ENCODE measurements around the gene RABGAP1L. TPM values are rescaled to one million over a fixed set of nuclear protein-coding genes. Genes with fewer than 3 reads are reported as not detected.
"Not testable (repeated sequence)": the region's sequence is repeated elsewhere in the genome, so short reads cannot be mapped to it uniquely, and the experiment has no call there.

The RABGAP1L gene
- total and polyA plus RNA-seq, 2 experiments from 2014 or later: 9.2 to 21.4 TPM

DNA sequence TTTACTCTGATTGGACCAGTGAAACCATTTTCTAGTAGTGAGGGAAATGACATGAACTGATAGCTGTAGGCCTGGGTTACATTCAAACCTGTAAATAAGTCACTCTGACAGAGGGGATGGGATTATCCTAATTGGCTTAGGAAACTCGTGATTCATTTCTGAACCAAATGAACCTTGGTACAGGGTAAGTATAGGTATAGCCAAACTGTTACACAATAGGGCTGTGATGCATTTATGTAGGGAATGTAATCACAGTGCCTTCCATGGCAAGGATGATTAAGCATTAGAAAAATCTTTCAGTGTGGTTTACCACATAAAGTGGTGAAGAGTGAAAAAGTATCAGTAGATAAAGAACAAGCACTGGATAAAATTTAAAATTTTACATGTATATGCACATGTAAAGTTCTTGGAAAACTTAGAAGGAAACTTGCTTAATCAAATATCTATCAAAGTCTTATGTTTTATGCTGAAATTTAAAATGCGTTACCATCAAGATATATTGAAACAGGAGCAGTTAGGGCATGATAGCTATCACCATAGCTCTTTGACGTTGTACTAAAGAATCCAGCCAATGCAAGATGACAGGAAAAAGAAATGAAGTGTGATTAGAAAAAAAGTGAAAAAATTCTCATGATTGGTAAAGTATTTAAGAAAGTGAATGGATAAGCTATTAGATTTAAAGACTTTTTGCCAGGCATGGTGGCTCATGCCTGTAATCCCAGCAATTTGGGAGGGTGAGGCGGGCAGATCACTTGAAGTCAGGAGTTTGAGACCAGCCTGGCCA, 63.0 kb downstream of the RABGAP1L start:
- Histone ChIP-seq H3K27me3 (no peaks in the 10 kb centered on the region), H3K4me1 (ENCODE audit: low read depth) (peaks cover 3% of the 10 kb centered on the region), H3K36me3 (no peaks in the 10 kb centered on the region), H3K4me3 (no peak overlapping the region), H3K9me3 (ENCODE audit: low read depth) (no peaks in the 10 kb centered on the region), H3K27ac (no peak overlapping the region)
- TF ChIP-seq, protein P1, sequence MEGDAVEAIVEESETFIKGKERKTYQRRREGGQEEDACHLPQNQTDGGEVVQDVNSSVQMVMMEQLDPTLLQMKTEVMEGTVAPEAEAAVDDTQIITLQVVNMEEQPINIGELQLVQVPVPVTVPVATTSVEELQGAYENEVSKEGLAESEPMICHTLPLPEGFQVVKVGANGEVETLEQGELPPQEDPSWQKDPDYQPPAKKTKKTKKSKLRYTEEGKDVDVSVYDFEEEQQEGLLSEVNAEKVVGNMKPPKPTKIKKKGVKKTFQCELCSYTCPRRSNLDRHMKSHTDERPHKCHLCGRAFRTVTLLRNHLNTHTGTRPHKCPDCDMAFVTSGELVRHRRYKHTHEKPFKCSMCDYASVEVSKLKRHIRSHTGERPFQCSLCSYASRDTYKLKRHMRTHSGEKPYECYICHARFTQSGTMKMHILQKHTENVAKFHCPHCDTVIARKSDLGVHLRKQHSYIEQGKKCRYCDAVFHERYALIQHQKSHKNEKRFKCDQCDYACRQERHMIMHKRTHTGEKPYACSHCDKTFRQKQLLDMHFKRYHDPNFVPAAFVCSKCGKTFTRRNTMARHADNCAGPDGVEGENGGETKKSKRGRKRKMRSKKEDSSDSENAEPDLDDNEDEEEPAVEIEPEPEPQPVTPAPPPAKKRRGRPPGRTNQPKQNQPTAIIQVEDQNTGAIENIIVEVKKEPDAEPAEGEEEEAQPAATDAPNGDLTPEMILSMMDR (IDR thresholded peaks at IDR 0.05; ENCODE audit: low read depth, low read length): no peak
- peak in 1 of 2 donors; percentile 81 for DNase-seq (ENCODE audit: low read depth in 1 of 2, low spot score in 1 of 2)

DNA sequence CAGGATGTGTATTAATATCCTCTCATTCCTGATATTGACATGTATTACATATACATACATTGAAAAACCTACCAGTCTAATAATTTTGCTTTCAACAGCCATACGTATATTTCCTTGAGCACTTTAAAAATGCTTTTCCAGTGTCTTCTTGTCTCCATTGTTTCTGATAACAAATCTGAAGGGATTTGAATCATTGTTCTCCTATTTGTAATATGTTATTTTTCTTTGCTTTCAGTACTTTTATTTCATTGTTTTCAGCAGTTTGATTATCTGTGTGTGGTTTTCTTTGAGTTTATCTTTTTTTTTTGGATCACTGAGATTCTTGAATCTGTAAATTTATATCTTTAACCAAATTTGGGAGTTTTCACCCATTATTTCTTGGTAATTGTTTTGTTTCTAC, 65.3 kb downstream of the RABGAP1L start:
- no peak for DNase-seq (ENCODE audit: low read depth in 1 of 2, low spot score in 1 of 2)
- Histone ChIP-seq H3K36me3 (no peaks in the 10 kb centered on the region), H3K4me3 (no peak overlapping the region), H3K27me3 (no peaks in the 10 kb centered on the region), H3K4me1 (ENCODE audit: low read depth) (no peaks in the 10 kb centered on the region), H3K9me3 (ENCODE audit: low read depth) (no peaks in the 10 kb centered on the region), H3K27ac (no peak overlapping the region)
- TF ChIP-seq, protein P1 (IDR thresholded peaks at IDR 0.05; ENCODE audit: low read depth, low read length): no peak

DNA sequence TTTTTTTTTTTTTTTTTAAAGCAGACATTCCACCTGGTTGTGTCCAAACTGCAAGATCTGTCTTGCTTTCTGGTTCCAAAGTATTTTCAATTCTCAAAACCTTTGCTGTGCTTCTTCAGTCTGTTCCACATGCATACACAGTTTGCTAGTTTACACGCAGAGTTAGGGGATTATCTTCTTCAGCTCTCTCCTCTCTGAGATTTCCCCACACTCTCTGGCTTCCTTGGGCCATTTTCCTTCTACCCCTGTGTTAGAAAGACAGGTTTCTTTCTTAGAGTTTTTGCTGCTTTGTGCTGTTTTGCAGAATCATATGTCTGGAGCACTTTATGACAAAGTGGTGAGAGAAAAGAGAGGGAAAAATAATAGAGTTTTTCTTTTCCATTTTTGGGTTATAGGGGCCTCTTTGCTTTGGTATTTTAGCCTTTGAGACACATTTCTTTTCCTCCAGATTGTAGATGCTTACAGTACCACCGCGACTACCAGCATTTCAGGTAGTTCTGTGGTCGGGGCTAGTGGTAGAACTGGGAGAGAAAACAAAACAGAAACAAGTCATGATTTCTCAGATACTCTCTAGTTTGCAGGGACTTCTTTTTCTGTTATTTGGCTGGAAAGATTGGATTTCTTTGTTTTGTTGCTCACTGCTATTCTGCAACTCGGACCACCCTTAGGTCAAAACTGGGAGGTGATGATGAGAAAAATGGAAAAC, 66.3 kb downstream of the RABGAP1L start:
- no peaks in the 10 kb centered on the region for H3K36me3 ChIP-seq
- H3K9me3 ChIP-seq (ENCODE audit: low read depth): no peaks in the 10 kb centered on the region
- no peaks in the 10 kb centered on the region for H3K4me1 ChIP-seq (ENCODE audit: low read depth)
- no peak overlapping the region for H3K4me3 ChIP-seq
- no peaks in the 10 kb centered on the region for H3K27me3 ChIP-seq
- TF ChIP-seq, protein P1 (IDR thresholded peaks at IDR 0.05; ENCODE audit: low read depth, low read length): no peak
- no peak overlapping the region for H3K27ac ChIP-seq
- DNase-seq (ENCODE audit: low read depth in 1 of 2, low spot score in 1 of 2): no peak

DNA sequence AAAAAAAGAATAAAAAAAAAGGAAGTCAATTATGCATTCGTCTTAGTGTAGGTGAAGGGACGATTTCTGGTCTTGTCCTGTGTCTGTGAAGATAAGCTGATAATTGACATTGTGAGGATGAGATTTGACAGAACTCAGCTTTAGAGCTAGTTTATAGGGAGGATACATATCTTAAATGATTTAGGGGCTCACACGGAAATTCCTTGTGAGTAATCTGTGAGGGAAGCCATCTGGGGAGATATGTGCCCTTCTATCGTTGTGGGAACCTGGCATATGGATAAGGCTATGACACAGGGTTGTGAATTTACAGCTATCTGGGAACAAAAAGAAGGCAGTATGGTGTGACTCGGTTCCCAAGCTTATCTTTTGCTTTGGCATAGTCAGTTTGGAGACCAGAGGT, 71.1 kb downstream of the RABGAP1L start:
- Histone ChIP-seq H3K4me3 (no peak overlapping the region), H3K9me3 (ENCODE audit: low read depth) (no peaks in the 10 kb centered on the region), H3K4me1 (ENCODE audit: low read depth) (no peaks in the 10 kb centered on the region), H3K27ac (no peak overlapping the region), H3K27me3 (no peaks in the 10 kb centered on the region), H3K36me3 (peaks cover 4% of the 10 kb centered on the region)
- peak in 1 of 2 donors; percentile 42 for DNase-seq (ENCODE audit: low read depth in 1 of 2, low spot score in 1 of 2)
- TF ChIP-seq, protein P1 (IDR thresholded peaks at IDR 0.05; ENCODE audit: low read depth, low read length): no peak

DNA sequence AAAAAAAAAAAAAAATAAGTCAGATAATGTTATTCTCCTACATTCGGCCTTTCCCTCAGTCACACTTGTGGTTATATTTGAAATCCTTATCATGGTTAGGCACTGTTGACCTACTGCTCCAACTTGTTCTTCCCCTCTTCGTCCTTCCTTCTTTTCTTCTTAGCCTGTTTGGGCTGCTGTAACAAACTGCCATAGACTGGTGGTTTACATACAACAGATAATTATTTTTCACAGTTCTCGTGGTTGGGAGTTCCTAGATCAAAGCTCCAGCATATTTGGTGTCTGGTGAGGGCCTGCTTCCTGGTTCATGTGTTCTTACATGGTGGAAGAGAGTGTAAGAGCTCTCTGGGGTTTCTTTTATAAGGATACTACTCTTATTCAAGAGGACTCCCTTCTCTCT, 73.4 kb downstream of the RABGAP1L start:
- H3K36me3 ChIP-seq: peaks cover 4% of the 10 kb centered on the region
- H3K27me3 ChIP-seq: no peaks in the 10 kb centered on the region
- H3K4me1 ChIP-seq (ENCODE audit: low read depth): no peaks in the 10 kb centered on the region
- H3K27ac ChIP-seq: no peak overlapping the region
- no peak overlapping the region for H3K4me3 ChIP-seq
- TF ChIP-seq, protein P1 (IDR thresholded peaks at IDR 0.05; ENCODE audit: low read depth, low read length): no peak
- no peaks in the 10 kb centered on the region for H3K9me3 ChIP-seq (ENCODE audit: low read depth)
- DNase-seq (ENCODE audit: low read depth in 1 of 2, low spot score in 1 of 2): no peak

DNA sequence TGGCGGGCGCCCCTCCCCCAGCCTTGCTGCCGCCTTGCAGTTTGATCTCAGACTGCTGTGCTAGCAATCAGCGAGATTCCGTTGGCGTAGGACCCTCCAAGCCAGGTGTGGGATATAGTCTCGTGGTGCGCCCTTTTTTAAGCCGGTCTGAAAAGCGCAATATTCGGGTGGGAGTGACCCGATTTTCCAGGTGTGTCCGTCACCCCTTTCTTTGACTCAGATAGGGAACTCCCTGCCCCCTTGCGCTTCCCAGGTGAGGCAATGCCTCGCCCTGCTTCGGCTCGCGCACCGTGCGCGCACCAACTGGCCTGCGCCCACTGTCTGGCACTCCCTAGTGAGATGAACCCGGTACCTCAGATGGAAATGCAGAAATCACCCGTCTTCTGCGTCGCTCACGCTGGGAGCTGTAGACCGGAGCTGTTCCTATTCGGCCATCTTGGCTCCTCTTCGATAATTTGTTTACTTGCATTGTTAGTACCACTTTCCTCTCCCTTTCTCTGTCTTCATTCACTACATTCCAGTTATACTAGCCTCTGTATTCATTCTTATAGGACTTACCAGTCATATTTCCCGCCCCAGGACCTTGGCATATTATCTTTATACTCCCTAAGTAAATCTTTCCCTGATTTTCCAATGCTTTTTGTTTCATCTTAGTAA, 79.7 kb downstream of the RABGAP1L start:
- H3K27me3 ChIP-seq; H3K4me1 ChIP-seq (ENCODE audit: low read depth); DNase-seq (ENCODE audit: low read depth in 1 of 2, low spot score in 1 of 2); H3K4me3 ChIP-seq; H3K9me3 ChIP-seq (ENCODE audit: low read depth); H3K27ac ChIP-seq; H3K36me3 ChIP-seq: not testable (repeated sequence)

All from cardiac muscle cell (in vitro differentiated cells and primary cell).